Right kidney (tissue), 1 donor: ENCODE data around the gene VAV3.
"Not testable (repeated sequence)": the region's sequence is repeated elsewhere in the genome, so short reads cannot be mapped to it uniquely, and the experiment has no call there.

ENCODE experiments used
- DNase-seq: peaks from one replicate; pipeline ENCODE4 v3.0.0-alpha.2; 2016

The VAV3 gene

GRCh38 chr1:107680579-107680985, 284.4 kb downstream of the VAV3 start:
- DNase-seq, result no peak

GRCh38 chr1:107679411-107679953, 285.5 kb downstream of the VAV3 start:
- no peak for DNase-seq

- no peak for DNase-seq
Observed at GRCh38 chr1:107678993-107679392, 286.0 kb downstream of the VAV3 start.

GRCh38 chr1:107677697-107678096, 287.3 kb downstream of the VAV3 start:
- DNase-seq, result no peak

GRCh38 chr1:107674486-107674885, 290.5 kb downstream of the VAV3 start:
- DNase-seq, result no peak

GRCh38 chr1:107673006-107673405, 292.0 kb downstream of the VAV3 start:
- no peak for DNase-seq

GRCh38 chr1:107670397-107671040, 294.5 kb downstream of the VAV3 start:
- no peak for DNase-seq

GRCh38 chr1:107669996-107670395, 295.0 kb downstream of the VAV3 start:
- DNase-seq, result no peak

GRCh38 chr1:107668762-107669161, 296.2 kb downstream of the VAV3 start:
- DNase-seq, result no peak

GRCh38 chr1:107666493-107666892, 298.5 kb downstream of the VAV3 start:
- no peak for DNase-seq

GRCh38 chr1:107664982-107665925, 299.7 kb downstream of the VAV3 start:
- peak; percentile 20 for DNase-seq

- no peak for DNase-seq
Observed at GRCh38 chr1:107662971-107663370, 302.0 kb downstream of the VAV3 start.

GRCh38 chr1:107661158-107661557, 303.8 kb downstream of the VAV3 start:
- DNase-seq, result no peak

GRCh38 chr1:107659961-107660360, 305.0 kb downstream of the VAV3 start:
- DNase-seq, result no peak

- DNase-seq, result no peak
Observed at GRCh38 chr1:107657356-107657755, 307.6 kb downstream of the VAV3 start.

GRCh38 chr1:107653765-107654164, 311.2 kb downstream of the VAV3 start:
- no peak for DNase-seq

GRCh38 chr1:107653005-107653404, 312.0 kb downstream of the VAV3 start:
- no peak for DNase-seq

GRCh38 chr1:107650825-107651224, 314.2 kb downstream of the VAV3 start:
- not testable (repeated sequence) for DNase-seq

GRCh38 chr1:107649023-107649422, 316.0 kb downstream of the VAV3 start:
- DNase-seq, result no peak

- no peak for DNase-seq
Observed at GRCh38 chr1:107648071-107648470, 316.9 kb downstream of the VAV3 start.

- no peak for DNase-seq
Observed at GRCh38 chr1:107647012-107647411, 318.0 kb downstream of the VAV3 start.

- DNase-seq, result no peak
Observed at GRCh38 chr1:107643766-107644165, 321.2 kb downstream of the VAV3 start.

- DNase-seq, result no peak
Observed at GRCh38 chr1:107640207-107640606, 324.8 kb downstream of the VAV3 start.
